ENCODE data around the gene SIDT1.

SIDT1 gene

DNA sequence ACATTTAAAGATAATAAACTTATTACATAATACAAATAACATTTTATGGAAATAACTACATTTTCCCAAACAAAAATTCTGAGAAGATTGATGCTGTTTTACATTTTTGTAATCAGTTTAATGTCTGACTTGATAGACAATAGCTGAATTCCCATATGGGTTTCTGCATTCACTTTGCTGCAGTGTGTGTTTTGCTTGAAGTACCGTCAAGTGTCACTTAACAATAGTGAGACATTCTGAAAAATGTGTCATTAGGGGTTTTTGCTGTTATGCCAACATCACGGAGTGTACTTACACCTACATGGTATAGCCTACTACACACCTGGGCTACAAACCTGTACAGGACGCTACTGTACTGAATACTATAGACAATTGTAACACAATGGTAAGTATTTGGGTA, 106.6 kb downstream of the SIDT1 start:
- no peak for DNase-seq

GRCh38 chr3:113643583-113643982, 111.2 kb downstream of the SIDT1 start:
- no peak for DNase-seq

GRCh38 chr3:113648524-113648923, 116.2 kb downstream of the SIDT1 start:
- no peak for DNase-seq

GRCh38 chr3:113649174-113649845, 117.0 kb downstream of the SIDT1 start:
- no peak for DNase-seq

DNA sequence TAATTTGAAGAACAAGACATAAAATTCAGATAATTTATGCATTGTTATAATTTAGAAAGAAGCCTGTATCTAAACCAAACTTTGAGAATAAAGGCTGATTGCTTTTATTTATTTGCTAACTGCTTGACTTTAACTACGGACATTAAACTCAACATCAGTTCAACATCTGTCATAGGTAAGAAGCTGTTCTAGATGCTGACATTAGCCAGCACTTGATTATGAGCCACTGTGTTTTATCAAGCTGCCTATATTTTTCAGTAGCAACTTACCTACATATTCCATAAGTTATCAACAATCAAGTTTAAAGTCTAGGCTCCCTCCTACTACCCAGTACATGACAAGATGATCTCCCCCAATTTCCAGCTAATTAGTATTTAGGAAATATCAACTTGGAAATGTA, 122.0 kb downstream of the SIDT1 start:
- no peak for DNase-seq

DNA sequence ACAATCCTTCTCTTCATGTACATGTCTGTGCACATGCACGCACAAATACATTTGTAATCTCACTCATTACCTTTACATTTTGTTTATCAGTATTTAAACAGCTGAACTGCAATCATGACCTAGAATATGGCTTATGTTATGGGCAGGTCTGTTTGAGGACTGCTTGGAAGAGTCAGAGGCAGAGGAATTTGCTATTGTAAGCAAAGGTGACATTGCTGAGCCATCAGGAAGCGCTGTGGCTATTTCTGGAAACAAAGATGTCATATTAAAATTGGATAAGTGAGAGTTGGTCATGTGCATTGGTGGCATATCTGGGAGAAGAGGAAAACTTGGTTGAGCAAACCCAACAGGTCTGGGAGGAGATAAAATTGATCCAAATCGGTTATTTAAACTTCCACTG, 122.5 kb downstream of the SIDT1 start:
- DNase-seq = no peak

DNA sequence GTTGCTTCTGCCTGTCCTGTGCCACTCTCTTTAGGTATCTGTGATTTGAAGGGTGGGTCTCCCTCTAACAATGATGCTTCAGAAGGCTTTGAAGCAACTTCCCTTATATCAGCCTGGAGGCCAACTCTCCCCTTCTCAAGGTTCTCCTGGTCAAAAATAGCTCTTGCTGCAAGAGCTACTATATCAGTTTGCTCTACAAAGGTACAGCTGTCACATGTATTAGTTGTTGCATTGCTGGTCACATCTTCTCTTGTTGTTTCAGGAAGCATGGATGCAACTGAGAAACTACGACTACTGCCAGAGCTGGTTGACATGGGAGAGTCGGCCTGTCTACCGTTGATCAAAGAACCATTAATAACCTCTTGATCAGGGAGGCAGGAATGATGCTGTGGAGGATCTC, 125.8 kb downstream of the SIDT1 start:
- DNase-seq = no peak

- no peak for DNase-seq
Measured at GRCh38 chr3:113659101-113659541, 126.8 kb downstream of the SIDT1 start.

- no peak for DNase-seq
Measured at GRCh38 chr3:113659996-113660395, 127.6 kb downstream of the SIDT1 start.

GRCh38 chr3:113660458-113660857, 128.1 kb downstream of the SIDT1 start:
- no peak for DNase-seq

- DNase-seq = no peak
Measured at GRCh38 chr3:113660896-113661295, 128.5 kb downstream of the SIDT1 start.

DNA sequence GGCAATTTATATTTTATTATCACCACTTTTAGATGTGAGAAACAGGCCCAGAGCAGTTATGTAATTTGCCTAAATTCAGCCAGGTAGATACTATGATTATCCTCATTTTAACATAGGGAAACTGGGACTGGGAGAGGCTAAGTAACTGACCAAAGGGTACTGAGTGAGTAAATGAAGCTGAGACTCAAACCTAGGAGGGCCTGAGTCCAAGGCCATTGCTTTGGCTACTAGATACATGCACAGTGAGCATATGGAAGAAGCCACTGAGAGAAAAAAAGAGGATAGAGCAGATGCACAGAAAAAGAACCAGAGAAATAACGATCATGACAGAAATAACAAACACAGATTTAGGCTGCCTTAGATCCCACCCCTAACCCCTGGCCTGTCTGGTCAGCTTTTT, 130.5 kb downstream of the SIDT1 start:
- DNase-seq = no peak

DNA sequence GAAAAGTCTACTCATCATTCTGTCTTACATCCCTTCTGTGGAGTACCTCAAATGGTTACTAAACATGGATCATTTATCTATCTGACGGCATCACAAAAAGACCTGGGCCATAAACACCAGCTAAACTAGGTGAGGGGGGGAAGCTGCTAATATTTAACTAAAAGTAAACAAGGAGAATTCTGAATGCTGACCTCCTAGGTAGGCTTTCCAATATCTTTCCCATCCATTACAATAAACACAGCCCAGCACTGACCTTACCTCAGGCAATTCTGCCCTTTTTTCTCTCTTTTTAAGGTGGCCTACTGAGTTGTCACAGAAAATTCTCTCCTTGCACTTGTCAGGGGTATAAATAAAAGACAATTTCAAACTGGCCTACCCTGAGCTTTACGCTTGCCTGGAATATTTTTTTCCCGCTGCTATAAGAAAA, 131.0 kb downstream of the SIDT1 start:
- no peak for DNase-seq

GRCh38 chr3:113663761-113664160, 131.4 kb downstream of the SIDT1 start:
- DNase-seq = no peak

DNA sequence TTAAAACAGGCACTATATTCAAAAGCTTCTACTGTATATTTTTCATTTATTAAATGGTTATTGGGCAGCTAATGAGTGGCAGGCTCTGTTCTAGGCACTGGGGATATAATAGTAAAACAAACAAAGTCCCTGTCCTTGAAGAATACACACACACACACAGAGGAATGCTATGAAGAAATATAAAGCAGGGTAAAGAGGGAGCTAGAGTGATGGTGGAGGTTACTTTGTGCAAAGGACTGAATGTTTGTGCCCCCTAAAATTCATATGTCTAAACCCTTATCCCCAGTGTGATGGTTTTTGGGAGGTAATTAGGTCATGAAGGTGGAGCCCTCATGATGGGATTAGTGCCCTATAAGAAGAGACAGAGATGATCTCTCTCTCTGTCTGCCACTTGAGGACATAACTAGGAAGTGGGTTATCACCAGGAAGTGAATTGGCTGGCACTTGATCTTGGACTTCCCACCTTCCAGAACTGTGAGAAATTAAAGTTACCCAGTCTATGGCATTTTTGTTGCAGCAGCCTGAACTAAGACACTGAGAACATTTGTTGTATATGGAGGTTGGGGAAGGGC, 132.3 kb downstream of the SIDT1 start:
- DNase-seq = no peak

DNA sequence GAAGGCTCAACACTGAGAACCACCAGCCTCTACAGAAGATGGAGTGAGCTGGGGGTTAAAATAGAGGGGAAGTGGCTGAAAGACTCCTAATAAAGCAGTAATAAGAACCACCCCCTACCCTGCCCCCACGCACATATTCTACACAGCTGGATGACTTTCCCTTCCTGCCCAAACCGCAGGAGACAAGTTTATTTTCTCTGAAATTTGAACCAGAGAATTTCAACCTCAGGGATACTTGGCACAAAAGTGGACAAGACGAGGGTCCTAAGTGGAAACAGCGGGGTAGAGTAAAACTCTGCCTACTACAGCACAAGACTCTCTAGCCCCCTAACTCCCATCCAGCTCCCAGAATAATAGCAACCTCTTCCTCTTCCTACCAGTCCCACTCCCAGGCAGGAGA, 135.7 kb downstream of the SIDT1 start:
- DNase-seq = peak; percentile 41

DNA sequence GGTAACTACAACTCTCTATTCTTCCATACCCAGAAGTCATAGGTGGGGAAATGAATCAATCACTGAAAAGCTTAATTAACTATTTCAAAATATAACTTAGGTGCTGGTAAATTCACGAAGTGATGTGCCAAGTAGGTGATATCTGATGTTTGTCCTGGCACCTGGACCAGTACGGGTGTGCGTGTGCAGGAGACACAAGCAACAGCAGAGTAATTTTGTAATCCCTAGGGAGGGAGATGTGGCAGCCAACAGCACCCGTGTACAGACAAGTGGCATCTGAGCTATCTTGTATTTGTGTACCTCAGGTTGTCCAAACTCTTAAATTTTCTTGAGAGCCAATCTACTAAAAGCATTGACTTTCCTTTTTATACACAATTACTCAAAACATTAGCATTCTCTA, 141.2 kb downstream of the SIDT1 start:
- DNase-seq = no peak

- DNase-seq = no peak
Measured at GRCh38 chr3:113676261-113676660, 143.9 kb downstream of the SIDT1 start.

GRCh38 chr3:113677737-113678136, 145.4 kb downstream of the SIDT1 start:
- DNase-seq = no peak

- no peak for DNase-seq
Measured at GRCh38 chr3:113678773-113679172, 146.4 kb downstream of the SIDT1 start.
